Measurements from ENCODE around the gene TFPT.

TFPT gene

DNA sequence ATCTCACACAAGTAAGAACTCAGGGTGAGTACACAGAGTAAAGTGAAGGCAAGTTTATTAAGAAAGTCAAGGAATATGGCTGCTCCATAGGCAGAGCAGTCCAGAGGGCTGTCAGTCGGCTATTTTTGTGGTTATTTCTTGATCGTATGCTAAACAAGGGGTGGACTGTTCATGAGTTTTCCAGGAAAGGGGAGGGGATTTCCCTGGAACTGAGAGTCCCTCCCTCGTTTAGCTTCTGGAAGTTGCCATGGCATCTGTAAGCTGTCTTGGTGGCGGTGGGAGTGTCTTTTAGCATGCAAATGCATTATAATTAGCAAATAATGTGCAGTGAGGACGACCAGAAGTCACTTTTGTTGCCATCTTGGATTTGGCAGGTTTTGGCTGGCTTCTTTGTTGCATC, 46.0 kb downstream of the TFPT start:
- no peak for DNase-seq

DNA sequence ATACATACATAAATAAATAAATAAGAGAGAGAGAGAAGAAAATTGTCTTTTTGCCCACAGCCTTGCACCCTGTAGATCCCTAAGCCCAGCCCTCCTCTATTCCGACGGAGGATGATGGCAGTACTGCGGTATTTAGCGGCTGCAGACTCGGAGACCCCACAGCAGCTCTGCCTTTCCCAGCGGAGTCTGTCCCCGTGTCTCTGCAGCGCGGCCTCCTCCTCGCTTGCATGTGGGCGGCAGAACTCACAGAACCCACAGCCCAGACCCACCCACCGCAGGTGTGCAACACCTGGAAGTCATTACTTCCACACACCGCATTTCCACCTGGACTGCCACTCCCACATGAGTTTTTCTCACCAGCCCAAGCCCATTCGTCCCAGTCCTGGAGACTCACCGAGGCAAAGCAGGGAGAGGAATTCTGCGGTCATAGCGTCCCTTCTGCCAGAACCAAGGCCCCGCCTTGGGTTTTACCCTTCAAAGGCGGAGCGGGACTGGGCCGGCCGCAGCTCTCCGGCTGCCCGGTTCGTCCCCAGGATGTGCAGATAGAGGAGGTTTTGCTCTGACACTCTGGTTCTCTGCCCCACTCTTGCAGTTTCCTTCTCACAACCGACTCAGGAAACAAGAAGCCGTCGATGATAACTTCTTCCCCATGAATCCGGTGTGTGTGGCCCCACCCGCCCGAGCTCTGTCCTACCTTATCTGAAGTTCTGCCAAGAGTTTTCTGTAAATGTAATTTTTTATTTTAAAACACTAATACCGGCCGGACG, 51.9 kb downstream of the TFPT start, which contains the start of gene VSTM1:
TSS of gene VSTM1 (minus strand) at position 548 of the 767 bp plus-strand sequence. CDS start at position 428, 120 bp downstream.
- DNase-seq, result no peak

GRCh38 chr19:54062643-54063042, 52.8 kb downstream of the TFPT start:
- DNase-seq, result no peak

Data from right hindlimb (tissue), 1 donor.